H1 (cell line): ENCODE results near the gene ASZ1. TPM values are rescaled to one million over a fixed set of nuclear protein-coding genes. Genes with fewer than 3 reads are reported as not detected.

Experiments used
- BACH1 ChIP-seq: IDR thresholded peaks from 2 replicates; pipeline ENCODE4 v1.6.1; 2012; ENCODE audit warnings: low read length, improper control_type of control experiment
- CBX8 ChIP-seq: fragments of 300-800, 300-1000 bp; sonication (generic); IDR thresholded peaks from 2 replicates; pipeline ENCODE4 v1.7.1; 2016; ENCODE audit warnings: low read depth, low read length, borderline replicate concordance
- CEBPB ChIP-seq: IDR thresholded peaks from 2 replicates; pipeline ENCODE4 v1.6.1; 2012; ENCODE audit warnings: low read depth, low read length
- CHD1 ChIP-seq: IDR thresholded peaks from 2 replicates; pipeline ENCODE4 v1.6.1; 2012; ENCODE audit warnings: low read depth, low read length, improper control_type of control experiment
- CHD7 ChIP-seq: fragments of 300-600 bp; sonication (generic); IDR thresholded peaks from 2 replicates; pipeline ENCODE4 v1.7.1; 2012; ENCODE audit warnings: low read length, moderate library complexity, mild to moderate bottlenecking, inconsistent platforms; ENCODE audit not compliant: insufficient replicate concordance
- CREB1 ChIP-seq: IDR thresholded peaks from 2 replicates; pipeline ENCODE4 v1.6.1; 2012; ENCODE audit warnings: inconsistent platforms
- SP4 ChIP-seq: IDR thresholded peaks from 2 replicates; pipeline ENCODE4 v1.6.1; 2012; ENCODE audit warnings: low read length, inconsistent platforms
- SUZ12 ChIP-seq: fragments of 200-600 bp; sonication (generic); IDR thresholded peaks from 2 replicates; pipeline ENCODE4 v1.6.1; 2012; ENCODE audit warnings: mild to moderate bottlenecking, inconsistent platforms, low read length, moderate library complexity, mixed read lengths
- polyA plus RNA-seq, 7 experiments: library from polyadenylated mRNA; depleted of rRNA in 3 of 7; stranded (reverse) in 5 of 7; unstranded in 2 of 7; fragments of >200 nt in 5 of 7; fragments of 200-250 nt in 2 of 7; gene quantifications; 1 replicate in 5 of 7; 2 replicates in 1 of 7; 4 replicates in 1 of 7; pipeline versions ENCODE4 v1.2.1 to v1.2.3, GENCODE V29; 2011 to 2013; ENCODE audit warnings: missing spikeins in 2 of 7, mixed read lengths in 2 of 7
- total RNA-seq: library from RNA; stranded (reverse); fragmentation: NEBNext Ultra II Directional; extraction: Animal tissue kit (Norgen Biotek cat#: 25700); gene quantifications from 2 replicates; pipeline ENCODE4 v1.2.1, GENCODE V29; 2021

The ASZ1 gene
- total and polyA plus RNA-seq, 2 of the 8 experiments (the other 6 are each of a cell fraction or from before 2014, with no cell fraction given) = not detected

- TF ChIP-seq CHD7 (no peak), CEBPB (no peak), BACH1 (no peak), CREB1 (no peak), CBX8 (no peak), SUZ12 (no peak), SP4 (no peak), CHD1 (no peak)
Observed at GRCh38 chr7:117412390-117412789, 14.9 kb downstream of the ASZ1 start (continued).
